C4-2B (cell line): Measurements from ENCODE around the gene TRIM54.

Experiments used
- H3K27ac ChIP-seq: fragments of 450-650 bp; 2 replicates; pipeline ENCODE4 v1.5.1; 2017
- ZFX ChIP-seq: fragments of 450-650 bp; IDR thresholded peaks from 2 replicates; pipeline ENCODE4 v1.6.1; 2017
- TF ChIP-seq, protein P1 (sequence below): fragments of 450-650 bp; conservative IDR thresholded peaks from 2 replicates; pipeline ENCODE4 v1.5.1; 2017; ENCODE audit warnings: mild to moderate bottlenecking

Gene TRIM54, protein sequence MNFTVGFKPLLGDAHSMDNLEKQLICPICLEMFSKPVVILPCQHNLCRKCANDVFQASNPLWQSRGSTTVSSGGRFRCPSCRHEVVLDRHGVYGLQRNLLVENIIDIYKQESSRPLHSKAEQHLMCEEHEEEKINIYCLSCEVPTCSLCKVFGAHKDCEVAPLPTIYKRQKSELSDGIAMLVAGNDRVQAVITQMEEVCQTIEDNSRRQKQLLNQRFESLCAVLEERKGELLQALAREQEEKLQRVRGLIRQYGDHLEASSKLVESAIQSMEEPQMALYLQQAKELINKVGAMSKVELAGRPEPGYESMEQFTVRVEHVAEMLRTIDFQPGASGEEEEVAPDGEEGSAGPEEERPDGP

GRCh38 chr2:27281855-27282559 is at the start of gene TRIM54:
Gene TRIM54, plus strand, starts transcription at chr2:27282429. Its CDS starts 303 bp downstream, at chr2:27282732.
- no peak for TF ChIP-seq ZFX
- TF ChIP-seq, protein P1, sequence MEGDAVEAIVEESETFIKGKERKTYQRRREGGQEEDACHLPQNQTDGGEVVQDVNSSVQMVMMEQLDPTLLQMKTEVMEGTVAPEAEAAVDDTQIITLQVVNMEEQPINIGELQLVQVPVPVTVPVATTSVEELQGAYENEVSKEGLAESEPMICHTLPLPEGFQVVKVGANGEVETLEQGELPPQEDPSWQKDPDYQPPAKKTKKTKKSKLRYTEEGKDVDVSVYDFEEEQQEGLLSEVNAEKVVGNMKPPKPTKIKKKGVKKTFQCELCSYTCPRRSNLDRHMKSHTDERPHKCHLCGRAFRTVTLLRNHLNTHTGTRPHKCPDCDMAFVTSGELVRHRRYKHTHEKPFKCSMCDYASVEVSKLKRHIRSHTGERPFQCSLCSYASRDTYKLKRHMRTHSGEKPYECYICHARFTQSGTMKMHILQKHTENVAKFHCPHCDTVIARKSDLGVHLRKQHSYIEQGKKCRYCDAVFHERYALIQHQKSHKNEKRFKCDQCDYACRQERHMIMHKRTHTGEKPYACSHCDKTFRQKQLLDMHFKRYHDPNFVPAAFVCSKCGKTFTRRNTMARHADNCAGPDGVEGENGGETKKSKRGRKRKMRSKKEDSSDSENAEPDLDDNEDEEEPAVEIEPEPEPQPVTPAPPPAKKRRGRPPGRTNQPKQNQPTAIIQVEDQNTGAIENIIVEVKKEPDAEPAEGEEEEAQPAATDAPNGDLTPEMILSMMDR = no peak
- H3K27ac ChIP-seq = peak within 1 kb of the TSS; percentile 5; the same call in 1 of the 2 replicates

DNA sequence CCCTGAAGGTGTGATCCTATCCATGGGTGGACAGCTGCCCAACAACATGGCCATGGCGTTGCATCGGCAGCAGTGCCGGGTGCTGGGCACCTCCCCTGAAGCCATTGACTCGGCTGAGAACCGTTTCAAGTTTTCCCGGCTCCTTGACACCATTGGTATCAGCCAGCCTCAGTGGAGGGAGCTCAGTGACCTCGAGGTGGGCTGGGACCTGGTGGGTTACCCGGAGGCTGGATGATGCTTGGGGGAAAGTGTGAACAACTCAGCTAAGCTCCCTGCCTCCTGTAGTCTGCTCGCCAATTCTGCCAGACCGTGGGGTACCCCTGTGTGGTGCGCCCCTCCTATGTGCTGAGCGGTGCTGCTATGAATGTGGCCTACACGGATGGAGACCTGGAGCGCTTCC is 48.9 kb upstream of the TRIM54 start:
- TF ChIP-seq ZFX = no peak
- TF ChIP-seq, protein P1 = no peak
- no peak overlapping the region for H3K27ac ChIP-seq

GRCh38 chr2:27236136-27236535 is 46.1 kb upstream of the TRIM54 start:
- TF ChIP-seq ZFX = no peak
- TF ChIP-seq, protein P1 = no peak
- no peak overlapping the region for H3K27ac ChIP-seq

DNA sequence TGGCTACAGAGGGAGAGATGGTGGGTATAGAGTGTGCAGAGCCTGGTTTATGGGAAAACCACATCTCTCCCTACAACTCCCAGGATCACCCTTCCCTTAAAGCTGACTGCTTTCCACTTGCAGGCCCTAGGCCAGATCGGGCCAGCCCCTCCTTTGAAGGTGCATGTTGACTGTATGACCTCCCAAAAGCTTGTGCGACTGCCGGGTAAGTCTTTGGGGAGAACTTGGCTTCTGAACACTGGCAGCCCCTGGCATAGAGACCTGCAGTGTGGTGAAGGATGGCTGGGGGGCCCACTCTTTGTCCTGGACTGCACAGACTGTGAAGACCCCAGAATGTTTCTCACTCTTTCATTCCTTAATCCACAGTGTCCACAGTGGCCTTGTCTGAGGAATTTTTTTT is 45.6 kb upstream of the TRIM54 start:
- H3K27ac ChIP-seq = no peak overlapping the region
- TF ChIP-seq, protein P1 = no peak
- TF ChIP-seq ZFX = no peak

GRCh38 chr2:27237341-27237945 is 44.8 kb upstream of the TRIM54 start:
- no peak for TF ChIP-seq ZFX
- TF ChIP-seq, protein P1 = no peak

GRCh38 chr2:27238976-27239375 is 43.3 kb upstream of the TRIM54 start:
- H3K27ac ChIP-seq = no peak overlapping the region
- TF ChIP-seq, protein P1 = no peak
- no peak for TF ChIP-seq ZFX

More at GRCh38 chr2:27237341-27237945, 44.8 kb upstream of the TRIM54 start:
- no peak overlapping the region for H3K27ac ChIP-seq

DNA sequence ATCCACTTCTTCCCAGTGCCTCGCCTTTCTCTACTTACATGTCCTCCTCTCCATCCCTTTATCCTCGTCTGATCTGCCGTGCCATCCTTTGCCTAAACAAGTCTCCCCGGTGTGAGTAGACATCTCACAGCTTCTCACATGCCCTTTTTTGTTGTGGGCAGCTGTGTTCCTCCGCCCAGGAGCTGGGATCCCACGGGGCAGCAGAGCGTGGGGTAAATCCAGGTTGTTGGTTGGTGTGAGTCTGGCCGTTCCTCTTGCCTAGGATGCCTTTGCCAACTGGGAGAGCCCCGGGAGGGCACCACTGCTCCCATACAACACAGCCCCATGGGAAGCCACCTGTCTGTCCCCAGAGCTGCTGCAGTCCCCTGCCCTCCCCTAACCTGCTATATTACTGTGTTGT is 41.8 kb upstream of the TRIM54 start:
- no peak overlapping the region for H3K27ac ChIP-seq
- no peak for TF ChIP-seq ZFX
- TF ChIP-seq, protein P1 = no peak
